ENCODE data around the gene USPL1.
"Not testable (repeated sequence)": the region's sequence is repeated elsewhere in the genome, so short reads cannot be mapped to it uniquely, and the experiment has no call there.

USPL1 gene

GRCh38 chr13:30634838-30635237 is 17.1 kb downstream of the USPL1 start:
- Histone ChIP-seq H4K91ac (ENCODE audit: low read length) (no peak overlapping the region), H4K8ac (ENCODE audit: low read length) (no peak overlapping the region), H3K79me1 (replicated peaks; ENCODE audit: low read length, poor library complexity, severe bottlenecking) (peaks cover 8% of the 10 kb centered on the region), H3K18ac (ENCODE audit: low read depth in 1 of 2, low read length in 2 of 2) (no peak overlapping the region), H2BK5ac (ENCODE audit: low read depth, low read length, poor library complexity, severe bottlenecking) (no peak overlapping the region), H2BK120ac (ENCODE audit: low read depth, low read length) (no peak overlapping the region), H2AK5ac (ENCODE audit: low read length, severe bottlenecking) (no peak overlapping the region), H3K36me3 (ENCODE audit: control insufficient read depth in 1 of 2, insufficient read depth in 2 of 2, low read depth in 1 of 2, low read length in 2 of 2) (peaks cover 8 to 62% of the 10 kb centered on the region in 2 experiments), H3K4me3 (ENCODE audit: insufficient read depth in 1 of 2, low read depth in 1 of 2, low read length in 2 of 2) (no peak overlapping the region), H3K9me3 (ENCODE audit: control insufficient read depth, low read length) (no peaks in the 10 kb centered on the region), H3K27me3 (ENCODE audit: control insufficient read depth in 1 of 2, insufficient read depth in 1 of 2, low read length in 2 of 2) (no peaks in the 10 kb centered on the region), H2BK15ac (ENCODE audit: low read depth, poor library complexity, severe bottlenecking) (no peak overlapping the region), H3K4me1 (ENCODE audit: control insufficient read depth, insufficient read depth, low read depth, low read length) (peaks cover 2% of the 10 kb centered on the region), H2AFZ (ENCODE audit: low read depth, low read length) (no peak overlapping the region), H3K4me2 (ENCODE audit: low read length, poor library complexity, severe bottlenecking) (no peak overlapping the region), H3K9ac (ENCODE audit: low read length) (no peak overlapping the region), H2BK12ac (ENCODE audit: low read length in 2 of 2) (no peak overlapping the region), H3K4ac (ENCODE audit: low read depth in 1 of 2, low read length in 2 of 2) (no peak overlapping the region), H3K23ac (ENCODE audit: low read length in 2 of 2) (no peak overlapping the region), H3K27ac (ENCODE audit: low read length, poor library complexity, severe bottlenecking) (no peak overlapping the region), H3K14ac (ENCODE audit: low read length in 2 of 2) (no peak overlapping the region)
- DNase-seq: no peak
- 99% methylated on average over 3 of the region's 3 CpGs for WGBS

GRCh38 chr13:30638301-30638700 is 20.6 kb downstream of the USPL1 start:
- Histone ChIP-seq H4K91ac (ENCODE audit: low read length) (no peak overlapping the region), H2AFZ (ENCODE audit: low read depth, low read length) (no peak overlapping the region), H2BK5ac (ENCODE audit: low read depth, low read length, poor library complexity, severe bottlenecking) (no peak overlapping the region), H3K27ac (ENCODE audit: low read length, poor library complexity, severe bottlenecking) (no peak overlapping the region), H3K9me3 (ENCODE audit: control insufficient read depth, low read length) (no peaks in the 10 kb centered on the region), H3K4ac (ENCODE audit: low read depth in 1 of 2, low read length in 2 of 2) (no peak overlapping the region), H3K79me1 (replicated peaks; ENCODE audit: low read length, poor library complexity, severe bottlenecking) (peaks cover 17% of the 10 kb centered on the region), H3K27me3 (ENCODE audit: control insufficient read depth in 1 of 2, insufficient read depth in 1 of 2, low read length in 2 of 2) (no peaks in the 10 kb centered on the region), H3K18ac (ENCODE audit: low read depth in 1 of 2, low read length in 2 of 2) (no peak overlapping the region), H3K4me3 (ENCODE audit: insufficient read depth in 1 of 2, low read depth in 1 of 2, low read length in 2 of 2) (no peak overlapping the region), H3K23ac (ENCODE audit: low read length in 2 of 2) (no peak overlapping the region), H2AK5ac (ENCODE audit: low read length, severe bottlenecking) (no peak overlapping the region), H3K36me3 (ENCODE audit: control insufficient read depth in 1 of 2, insufficient read depth in 2 of 2, low read depth in 1 of 2, low read length in 2 of 2) (peaks cover 14 to 57% of the 10 kb centered on the region in 2 experiments), H3K4me2 (ENCODE audit: low read length, poor library complexity, severe bottlenecking) (no peak overlapping the region), H2BK15ac (ENCODE audit: low read depth, poor library complexity, severe bottlenecking) (no peak overlapping the region), H2BK12ac (ENCODE audit: low read length in 2 of 2) (no peak overlapping the region), H3K14ac (ENCODE audit: low read length in 2 of 2) (no peak overlapping the region), H4K8ac (ENCODE audit: low read length) (no peak overlapping the region), H3K4me1 (ENCODE audit: control insufficient read depth, insufficient read depth, low read depth, low read length) (peaks cover 4% of the 10 kb centered on the region), H3K9ac (ENCODE audit: low read length) (no peak overlapping the region), H2BK120ac (ENCODE audit: low read depth, low read length) (no peak overlapping the region)
- WGBS: 96% methylated on average over 2 of the region's 4 CpGs
- DNase-seq: no peak

GRCh38 chr13:30639671-30640070 is 22.0 kb downstream of the USPL1 start:
- Histone ChIP-seq H3K27ac (ENCODE audit: low read length, poor library complexity, severe bottlenecking) (no peak overlapping the region), H3K14ac (ENCODE audit: low read length in 2 of 2) (no peak overlapping the region), H3K4me1 (ENCODE audit: control insufficient read depth, insufficient read depth, low read depth, low read length) (peaks cover 4% of the 10 kb centered on the region), H2BK15ac (ENCODE audit: low read depth, poor library complexity, severe bottlenecking) (no peak overlapping the region), H2BK5ac (ENCODE audit: low read depth, low read length, poor library complexity, severe bottlenecking) (no peak overlapping the region), H3K23ac (ENCODE audit: low read length in 2 of 2) (no peak overlapping the region), H3K79me1 (replicated peaks; ENCODE audit: low read length, poor library complexity, severe bottlenecking) (peaks cover 18% of the 10 kb centered on the region), H4K8ac (ENCODE audit: low read length) (no peak overlapping the region), H3K4ac (ENCODE audit: low read depth in 1 of 2, low read length in 2 of 2) (no peak overlapping the region), H3K4me2 (ENCODE audit: low read length, poor library complexity, severe bottlenecking) (no peak overlapping the region), H2AFZ (ENCODE audit: low read depth, low read length) (no peak overlapping the region), H2AK5ac (ENCODE audit: low read length, severe bottlenecking) (no peak overlapping the region), H3K4me3 (ENCODE audit: insufficient read depth in 1 of 2, low read depth in 1 of 2, low read length in 2 of 2) (peak overlapping the region in 1 of 2 experiments; percentile 31), H3K9me3 (ENCODE audit: control insufficient read depth, low read length) (no peaks in the 10 kb centered on the region), H2BK120ac (ENCODE audit: low read depth, low read length) (no peak overlapping the region), H3K36me3 (ENCODE audit: control insufficient read depth in 1 of 2, insufficient read depth in 2 of 2, low read depth in 1 of 2, low read length in 2 of 2) (peaks cover 15 to 55% of the 10 kb centered on the region in 2 experiments), H3K9ac (ENCODE audit: low read length) (no peak overlapping the region), H3K27me3 (ENCODE audit: control insufficient read depth in 1 of 2, insufficient read depth in 1 of 2, low read length in 2 of 2) (no peaks in the 10 kb centered on the region), H2BK12ac (ENCODE audit: low read length in 2 of 2) (no peak overlapping the region), H3K18ac (ENCODE audit: low read depth in 1 of 2, low read length in 2 of 2) (no peak overlapping the region), H4K91ac (ENCODE audit: low read length) (no peak overlapping the region)
- no peak for DNase-seq
- WGBS: 100% methylated on average over 3 of the region's 4 CpGs

- 100% methylated on average over 1 of the region's 1 CpG for WGBS
- H3K27ac ChIP-seq (ENCODE audit: low read length, poor library complexity, severe bottlenecking); H2BK5ac ChIP-seq (ENCODE audit: low read depth, low read length, poor library complexity, severe bottlenecking); H2AK5ac ChIP-seq (ENCODE audit: low read length, severe bottlenecking); H3K18ac ChIP-seq (ENCODE audit: low read depth in 1 of 2, low read length in 2 of 2); H3K27me3 ChIP-seq (ENCODE audit: control insufficient read depth in 1 of 2, insufficient read depth in 1 of 2, low read length in 2 of 2); H4K8ac ChIP-seq (ENCODE audit: low read length); H3K4me3 ChIP-seq (ENCODE audit: insufficient read depth in 1 of 2, low read depth in 1 of 2, low read length in 2 of 2); DNase-seq; H3K4me2 ChIP-seq (ENCODE audit: low read length, poor library complexity, severe bottlenecking); H3K9ac ChIP-seq (ENCODE audit: low read length); H3K9me3 ChIP-seq (ENCODE audit: control insufficient read depth, low read length); H2BK120ac ChIP-seq (ENCODE audit: low read depth, low read length); H2AFZ ChIP-seq (ENCODE audit: low read depth, low read length); H2BK12ac ChIP-seq (ENCODE audit: low read length in 2 of 2); H3K23ac ChIP-seq (ENCODE audit: low read length in 2 of 2); H3K4me1 ChIP-seq (ENCODE audit: control insufficient read depth, insufficient read depth, low read depth, low read length); H4K91ac ChIP-seq (ENCODE audit: low read length); H2BK15ac ChIP-seq (ENCODE audit: low read depth, poor library complexity, severe bottlenecking); H3K4ac ChIP-seq (ENCODE audit: low read depth in 1 of 2, low read length in 2 of 2): not testable (repeated sequence)
- peaks cover 22% of the 10 kb centered on the region for H3K79me1 ChIP-seq (replicated peaks; ENCODE audit: low read length, poor library complexity, severe bottlenecking)
- H3K14ac ChIP-seq (ENCODE audit: low read length in 2 of 2): peak overlapping the region in 1 of 2 experiments; percentile 7
- peaks cover 15 to 60% of the 10 kb centered on the region in 2 experiments for H3K36me3 ChIP-seq (ENCODE audit: control insufficient read depth in 1 of 2, insufficient read depth in 2 of 2, low read depth in 1 of 2, low read length in 2 of 2)
Measured at GRCh38 chr13:30641173-30641572, 23.5 kb downstream of the USPL1 start.

All from mesenchymal stem cell (in vitro differentiated cells and primary cell).